Body of pancreas (tissue), 4 donors: ENCODE measurements around the gene GOLGA1. TPM values are rescaled to one million over a fixed set of nuclear protein-coding genes. Genes with fewer than 3 reads are reported as not detected.
"Not testable (repeated sequence)": the region's sequence is repeated elsewhere in the genome, so short reads cannot be mapped to it uniquely, and the experiment has no call there.

Experiments used
- ATAC-seq: fragments of 150-250 bp; one replicate; pipeline ENCODE4 v1.9.1; 2016
- DNase-seq, 4 donors: peaks; one replicate each; pipeline ENCODE4 v3.0.0-alpha.2; 2019
- H3K27ac ChIP-seq, 4 donors: fragments of 200-600 bp; sonication (generic); 1 replicate in 3 of 4; 2 replicates in 1 of 4; pipeline versions ENCODE4 v1.5.1 to v1.6.1; 2016 to 2019; ENCODE audit warnings: mild to moderate bottlenecking in 1 of 4, mixed read lengths in 1 of 4, moderate library complexity in 1 of 4
- H3K27me3 ChIP-seq, 2 donors: fragments of 200-600 bp; sonication (generic); one replicate each; pipeline ENCODE4 v1.6.0; 2016; ENCODE audit warnings: mild to moderate bottlenecking in 1 of 2
- H3K36me3 ChIP-seq, 2 donors: fragments of 200-600 bp; sonication (generic); replicated peaks in 1 of 2; 2 replicates each; pipeline ENCODE4 v1.5.1; 2016; ENCODE audit warnings: low read depth in 2 of 2; ENCODE audit not compliant: insufficient read depth in 1 of 2
- H3K4me1 ChIP-seq: fragments of 200-600 bp; sonication (generic); one replicate; pipeline ENCODE4 v1.6.0; 2016
- H3K4me3 ChIP-seq, 2 donors: fragments of 200-600 bp; sonication (generic); 1 replicate in 1 of 2; 2 replicates in 1 of 2; pipeline ENCODE4 v1.5.1; 2016 to 2019
- H3K9me3 ChIP-seq, 3 donors: fragments of 200-600 bp; sonication (generic); 1 replicate in 2 of 3; 2 replicates in 1 of 3; pipeline ENCODE4 v1.5.1; 2016
- POLR2A ChIP-seq, 3 donors: fragments of 450-650 bp; IDR thresholded peaks; one replicate each; pipeline ENCODE4 v1.6.1; 2016; ENCODE audit warnings: antibody characterized with exemption in 3 of 3, mild to moderate bottlenecking in 2 of 3
- WGBS, 2 donors: methylation state at CpG; one replicate each; pipeline ENCODE4 v1.1.5; 2017; 5-methylcytosine and 5-hydroxymethylcytosine counted together
- intact Hi-C: fragments of 100-400 bp; cut with DNase I; formaldehyde crosslinking; loops from one replicate; pipeline ENCODE4 v1.15.1; 2023
- total RNA-seq, 2 donors: library from RNA; depleted of rRNA; stranded (reverse); fragments of >200 nt; gene quantifications; one replicate each; pipeline ENCODE4 v1.1.0, GENCODE V29; 2016
- TF ChIP-seq, protein P1 (sequence below), 7 experiments: fragments of 450-650 bp in 4 of 7; fragments of 200-600 bp in 3 of 7; sonication (generic) in 3 of 7; IDR thresholded peaks; one replicate each; pipeline ENCODE4 v1.5.1; 2016 to 2019; ENCODE audit warnings: antibody characterized with exemption in 7 of 7

Gene GOLGA1
- total RNA-seq, 2 donors from 2014 or later = 14.5 to 32.6 TPM

- H3K27ac ChIP-seq = no peak overlapping the region
- no peaks in the 10 kb centered on the region for H3K9me3 ChIP-seq
- intact Hi-C loops = no loop called here
- TF ChIP-seq, protein P1, sequence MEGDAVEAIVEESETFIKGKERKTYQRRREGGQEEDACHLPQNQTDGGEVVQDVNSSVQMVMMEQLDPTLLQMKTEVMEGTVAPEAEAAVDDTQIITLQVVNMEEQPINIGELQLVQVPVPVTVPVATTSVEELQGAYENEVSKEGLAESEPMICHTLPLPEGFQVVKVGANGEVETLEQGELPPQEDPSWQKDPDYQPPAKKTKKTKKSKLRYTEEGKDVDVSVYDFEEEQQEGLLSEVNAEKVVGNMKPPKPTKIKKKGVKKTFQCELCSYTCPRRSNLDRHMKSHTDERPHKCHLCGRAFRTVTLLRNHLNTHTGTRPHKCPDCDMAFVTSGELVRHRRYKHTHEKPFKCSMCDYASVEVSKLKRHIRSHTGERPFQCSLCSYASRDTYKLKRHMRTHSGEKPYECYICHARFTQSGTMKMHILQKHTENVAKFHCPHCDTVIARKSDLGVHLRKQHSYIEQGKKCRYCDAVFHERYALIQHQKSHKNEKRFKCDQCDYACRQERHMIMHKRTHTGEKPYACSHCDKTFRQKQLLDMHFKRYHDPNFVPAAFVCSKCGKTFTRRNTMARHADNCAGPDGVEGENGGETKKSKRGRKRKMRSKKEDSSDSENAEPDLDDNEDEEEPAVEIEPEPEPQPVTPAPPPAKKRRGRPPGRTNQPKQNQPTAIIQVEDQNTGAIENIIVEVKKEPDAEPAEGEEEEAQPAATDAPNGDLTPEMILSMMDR (IDR thresholded peaks at IDR 0.05) = no peak
- TF ChIP-seq POLR2A (IDR thresholded peaks at IDR 0.05) = no peak
- 88 to 91% methylated on average over 2 of the region's 2 CpGs for WGBS, 2 donors
- no peaks in the 10 kb centered on the region for H3K27me3 ChIP-seq
- no peaks in the 10 kb centered on the region for H3K36me3 ChIP-seq
- no peaks in the 10 kb centered on the region for H3K4me1 ChIP-seq
- ATAC-seq = no peak
- no peak for DNase-seq
- H3K4me3 ChIP-seq = no peak overlapping the region
Measured at GRCh38 chr9:124972241-124972770, 31.4 kb upstream of the GOLGA1 start.

DNA sequence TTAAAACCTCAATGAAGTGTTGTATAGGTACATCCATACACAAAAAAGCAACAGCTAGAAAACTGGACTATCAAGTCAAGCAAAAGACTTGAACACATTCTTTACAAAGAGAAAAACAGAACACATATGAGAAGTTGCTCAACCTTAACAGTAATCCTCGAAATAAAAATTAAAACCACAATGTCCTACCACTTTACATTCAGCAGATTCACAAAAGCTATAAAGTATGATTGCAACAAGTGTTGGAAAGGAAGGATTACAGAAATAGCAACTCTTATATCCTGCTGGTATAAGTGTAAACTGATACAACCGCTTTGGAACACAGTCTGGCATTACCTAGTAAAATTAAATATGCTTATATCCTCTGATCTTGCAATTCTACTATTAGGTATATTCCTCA, 28.5 kb upstream of the GOLGA1 start:
- Histone ChIP-seq H3K36me3 (no peaks in the 10 kb centered on the region), H3K4me3 (no peak overlapping the region), H3K4me1 (peaks cover 5% of the 10 kb centered on the region), H3K27ac (no peak overlapping the region), H3K27me3 (no peaks in the 10 kb centered on the region), H3K9me3 (no peaks in the 10 kb centered on the region)
- intact Hi-C loops = no loop called here
- 75 to 89% methylated on average over 2 of the region's 2 CpGs for WGBS, 2 donors
- no peak for DNase-seq
- TF ChIP-seq, protein P1 (IDR thresholded peaks at IDR 0.05) = no peak
- TF ChIP-seq POLR2A (IDR thresholded peaks at IDR 0.05) = no peak
- no peak for ATAC-seq

GRCh38 chr9:124968238-124968637, 27.4 kb upstream of the GOLGA1 start:
- peaks cover 7% of the 10 kb centered on the region for H3K4me1 ChIP-seq
- 85 to 88% methylated on average over 9 of the region's 9 CpGs for WGBS, 2 donors
- no peak overlapping the region for H3K4me3 ChIP-seq
- no peaks in the 10 kb centered on the region for H3K27me3 ChIP-seq
- no peaks in the 10 kb centered on the region for H3K36me3 ChIP-seq
- ATAC-seq (no peak), DNase-seq (no peak)
- TF ChIP-seq POLR2A (IDR thresholded peaks at IDR 0.05) = no peak
- H3K9me3 ChIP-seq = no peaks in the 10 kb centered on the region
- H3K27ac ChIP-seq = no peak overlapping the region
- intact Hi-C loops = no loop called here

DNA sequence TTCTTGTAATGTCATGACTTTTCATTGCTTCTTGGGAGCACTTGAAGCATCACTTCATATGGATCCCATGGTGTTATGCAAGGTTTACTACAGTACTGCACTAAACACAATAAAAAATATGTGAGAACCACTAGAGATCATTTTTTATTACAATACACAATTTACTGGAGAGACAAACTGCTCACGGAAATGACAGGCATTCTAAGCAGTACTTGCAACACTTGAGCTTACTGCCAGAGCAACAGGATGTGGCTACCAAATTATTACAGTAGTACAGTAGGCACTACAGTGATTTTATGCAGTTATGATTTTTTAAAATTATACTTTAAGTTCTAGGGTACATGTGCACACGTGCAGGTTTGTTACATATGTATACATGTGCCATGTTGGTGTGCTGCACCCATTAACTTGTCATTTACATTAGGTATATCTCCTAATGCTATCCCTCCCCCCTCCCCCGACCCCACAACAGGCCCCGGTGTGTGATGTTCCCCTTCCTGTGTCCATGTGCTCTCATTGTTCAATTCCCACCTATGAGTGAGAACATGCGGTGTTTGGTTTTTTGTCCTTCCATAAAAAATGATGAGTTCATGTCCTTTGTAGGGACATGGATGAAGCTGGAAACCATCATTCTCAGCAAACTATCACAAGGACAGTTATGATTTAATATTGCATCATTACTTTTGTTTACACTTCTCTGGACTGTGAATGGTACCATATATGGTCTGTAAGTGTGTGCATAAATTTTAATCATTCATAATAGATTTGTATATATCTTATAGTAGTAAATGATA, 25.1 kb upstream of the GOLGA1 start:
- DNase-seq, intact Hi-C loops, ATAC-seq, H3K9me3 ChIP-seq, H3K4me1 ChIP-seq, H3K27me3 ChIP-seq, H3K27ac ChIP-seq, H3K4me3 ChIP-seq, H3K36me3 ChIP-seq: not testable (repeated sequence)
- WGBS, 2 donors = 64 to 94% methylated on average over 3 of the region's 5 CpGs

DNA sequence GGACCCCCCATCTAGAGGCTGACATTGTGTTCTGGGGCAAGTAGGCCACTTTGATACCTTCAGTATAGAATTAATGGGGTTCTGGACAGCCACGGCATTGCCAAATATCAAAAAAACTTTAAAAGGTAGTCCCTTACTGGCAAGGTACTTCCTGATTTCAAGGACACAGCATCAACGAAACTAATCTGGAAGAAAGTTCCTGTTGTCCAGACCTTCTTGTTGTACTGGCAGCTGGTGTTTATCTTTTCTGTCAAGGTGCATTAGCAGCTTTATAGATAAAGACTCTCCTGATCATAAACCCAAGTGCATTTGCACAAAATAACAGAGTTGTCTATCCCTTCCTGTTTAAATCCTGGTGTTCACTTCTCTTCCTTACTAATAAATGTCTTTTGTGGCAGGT, 23.7 kb upstream of the GOLGA1 start:
- ATAC-seq = no peak
- no peaks in the 10 kb centered on the region for H3K9me3 ChIP-seq
- no peak for DNase-seq
- no peaks in the 10 kb centered on the region for H3K27me3 ChIP-seq
- peaks cover 7% of the 10 kb centered on the region for H3K4me1 ChIP-seq
- intact Hi-C loops = no loop called here
- H3K36me3 ChIP-seq = no peaks in the 10 kb centered on the region
- WGBS, 2 donors = 13 to 23% methylated on average over 2 of the region's 2 CpGs
- no peak overlapping the region for H3K4me3 ChIP-seq
- TF ChIP-seq POLR2A (IDR thresholded peaks at IDR 0.05) = no peak
- TF ChIP-seq, protein P1 (IDR thresholded peaks at IDR 0.05) = no peak
- no peak overlapping the region for H3K27ac ChIP-seq

- intact Hi-C loops = no loop called here
- no peak overlapping the region for H3K27ac ChIP-seq
- TF ChIP-seq POLR2A (IDR thresholded peaks at IDR 0.05) = no peak
- TF ChIP-seq, protein P1 (IDR thresholded peaks at IDR 0.05) = no peak
- H3K27me3 ChIP-seq = no peaks in the 10 kb centered on the region
- DNase-seq (no peak), ATAC-seq (no peak)
- no peak overlapping the region for H3K4me3 ChIP-seq
- 86 to 93% methylated on average over 2 of the region's 2 CpGs for WGBS, 2 donors
- H3K36me3 ChIP-seq = no peaks in the 10 kb centered on the region
- peaks cover 7% of the 10 kb centered on the region for H3K4me1 ChIP-seq
- H3K9me3 ChIP-seq = no peaks in the 10 kb centered on the region
Measured at GRCh38 chr9:124964056-124964455, 23.2 kb upstream of the GOLGA1 start.
